CD1c-positive myeloid dendritic cell (primary cell): ENCODE data around the gene LHFPL4.

ENCODE experiments used
- DNase-seq: peaks from one replicate; pipeline ENCODE4 v3.0.0-alpha.2; 2016; ENCODE audit errors: extremely low spot score

The LHFPL4 gene

DNA sequence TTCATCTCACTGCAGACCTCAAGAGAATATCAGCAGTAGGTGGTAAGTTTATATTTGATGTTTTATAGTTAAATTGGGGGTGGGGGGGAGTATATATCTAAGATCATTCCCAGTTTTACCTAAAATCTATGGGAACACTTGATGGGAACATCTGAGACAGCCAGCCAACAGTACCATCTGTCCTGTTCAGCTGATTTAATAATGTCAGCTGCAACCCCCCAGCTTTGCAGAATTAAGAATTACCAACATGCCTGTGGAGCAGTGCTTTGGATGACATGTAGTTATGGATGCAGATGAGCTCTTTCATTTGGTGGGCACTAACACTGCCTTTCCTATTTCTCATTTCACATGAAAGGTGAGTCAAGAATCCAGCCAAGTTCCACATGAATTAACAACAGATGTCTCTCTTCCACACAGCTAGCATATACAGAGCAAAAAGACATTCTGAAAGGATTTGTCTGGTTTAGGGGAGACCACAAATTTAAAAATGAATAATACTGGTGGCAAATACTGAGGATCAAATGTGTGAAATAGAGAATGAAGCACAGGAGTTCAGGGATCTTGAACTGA, 80.0 kb downstream of the LHFPL4 start:
- DNase-seq: no peak

- DNase-seq: no peak
Measured at GRCh38 chr3:9469986-9470385, 83.6 kb downstream of the LHFPL4 start.

- DNase-seq: no peak
Measured at GRCh38 chr3:9468460-9468859, 85.2 kb downstream of the LHFPL4 start.

- DNase-seq: no peak
Measured at GRCh38 chr3:9467451-9467850, 86.2 kb downstream of the LHFPL4 start.

GRCh38 chr3:9455596-9456131, 98.0 kb downstream of the LHFPL4 start:
- DNase-seq: no peak

DNA sequence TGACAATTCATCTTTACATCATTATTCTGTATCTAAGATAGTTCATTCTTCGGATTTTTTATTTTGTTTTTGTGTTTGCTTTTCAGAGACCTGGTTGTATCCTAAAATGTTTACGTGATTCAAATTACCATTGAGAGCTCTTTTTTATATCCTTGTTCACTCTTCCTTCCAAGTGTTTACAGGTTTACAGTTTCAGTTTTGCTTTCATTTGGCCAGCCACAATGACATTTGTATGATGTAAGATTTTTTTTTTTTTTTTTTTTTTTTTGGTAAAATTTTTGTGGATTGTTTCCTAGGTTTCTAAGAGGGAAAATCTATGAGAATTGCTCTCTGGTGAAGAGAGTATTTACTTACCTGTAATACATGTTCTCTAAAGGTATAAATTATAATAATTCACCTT, 101.2 kb downstream of the LHFPL4 start:
- no peak for DNase-seq

GRCh38 chr3:9450991-9451390, 102.6 kb downstream of the LHFPL4 start:
- no peak for DNase-seq

- no peak for DNase-seq
Measured at GRCh38 chr3:9450126-9450525, 103.5 kb downstream of the LHFPL4 start.

- no peak for DNase-seq
Measured at GRCh38 chr3:9448643-9449042, 105.0 kb downstream of the LHFPL4 start.
